Suprapubic skin (tissue), 3 donors: ENCODE measurements around the gene TSC22D1.

ENCODE experiments used
- POLR2AphosphoS5 ChIP-seq, 3 donors: sonication (generic); formaldehyde crosslinking; IDR thresholded peaks; one replicate each; pipeline ENCODE4 v1.6.1; 2017; ENCODE audit warnings: antibody characterized with exemption in 3 of 3
- TF ChIP-seq, protein P1 (sequence below), 2 donors: fragments of 200-600 bp in 1 of 2; fragments of 450-650 bp in 1 of 2; sonication (generic) in 1 of 2; IDR thresholded peaks; one replicate each; pipeline ENCODE4 v1.5.1; 2016 to 2019; ENCODE audit warnings: antibody characterized with exemption in 2 of 2, mild to moderate bottlenecking in 1 of 2, moderate library complexity in 1 of 2

DNA sequence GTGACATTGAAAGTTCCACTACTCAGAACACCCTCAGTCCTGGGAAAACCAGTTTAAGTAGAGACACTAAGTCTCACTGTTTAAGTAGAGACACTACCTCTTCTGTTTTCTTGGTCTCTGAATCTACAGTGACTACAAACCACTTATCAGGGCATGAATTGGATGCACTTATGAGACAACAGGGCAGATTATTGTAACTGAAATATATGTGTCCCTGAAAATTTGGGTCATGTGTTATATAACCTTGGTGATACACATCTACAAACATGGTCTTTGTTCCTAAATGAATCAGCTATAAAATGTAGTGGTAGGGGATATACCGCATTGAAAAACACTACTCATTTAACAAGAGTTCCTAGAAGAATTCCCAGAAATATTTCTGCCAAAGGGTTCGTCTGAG, 146.8 kb downstream of the TSC22D1 start:
- TF ChIP-seq, protein P1, sequence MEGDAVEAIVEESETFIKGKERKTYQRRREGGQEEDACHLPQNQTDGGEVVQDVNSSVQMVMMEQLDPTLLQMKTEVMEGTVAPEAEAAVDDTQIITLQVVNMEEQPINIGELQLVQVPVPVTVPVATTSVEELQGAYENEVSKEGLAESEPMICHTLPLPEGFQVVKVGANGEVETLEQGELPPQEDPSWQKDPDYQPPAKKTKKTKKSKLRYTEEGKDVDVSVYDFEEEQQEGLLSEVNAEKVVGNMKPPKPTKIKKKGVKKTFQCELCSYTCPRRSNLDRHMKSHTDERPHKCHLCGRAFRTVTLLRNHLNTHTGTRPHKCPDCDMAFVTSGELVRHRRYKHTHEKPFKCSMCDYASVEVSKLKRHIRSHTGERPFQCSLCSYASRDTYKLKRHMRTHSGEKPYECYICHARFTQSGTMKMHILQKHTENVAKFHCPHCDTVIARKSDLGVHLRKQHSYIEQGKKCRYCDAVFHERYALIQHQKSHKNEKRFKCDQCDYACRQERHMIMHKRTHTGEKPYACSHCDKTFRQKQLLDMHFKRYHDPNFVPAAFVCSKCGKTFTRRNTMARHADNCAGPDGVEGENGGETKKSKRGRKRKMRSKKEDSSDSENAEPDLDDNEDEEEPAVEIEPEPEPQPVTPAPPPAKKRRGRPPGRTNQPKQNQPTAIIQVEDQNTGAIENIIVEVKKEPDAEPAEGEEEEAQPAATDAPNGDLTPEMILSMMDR (IDR thresholded peaks at IDR 0.05) = no peak
- no peak for TF ChIP-seq POLR2AphosphoS5 (IDR thresholded peaks at IDR 0.05)
